DMS 273 treated with DMSO at 0.1 percent for 48 hours (cell line): Measurements from ENCODE around the gene GPR83.
"Not testable (repeated sequence)": the region's sequence is repeated elsewhere in the genome, so short reads cannot be mapped to it uniquely, and the experiment has no call there.

Experiments
- DNase-seq: peaks from one replicate; lab custom pipeline; 2025; lab: John Stamatoyannopoulos, UW

The GPR83 gene

GRCh38 chr11:94370576-94370975, 30.6 kb downstream of the GPR83 start:
- not testable (repeated sequence) for DNase-seq

GRCh38 chr11:94350850-94351563, 50.2 kb downstream of the GPR83 start:
- not testable (repeated sequence) for DNase-seq

GRCh38 chr11:94346311-94346710, 54.9 kb downstream of the GPR83 start:
- DNase-seq = not testable (repeated sequence)

GRCh38 chr11:94343495-94343894, 57.7 kb downstream of the GPR83 start:
- DNase-seq = no peak

GRCh38 chr11:94342250-94342649, 59.0 kb downstream of the GPR83 start:
- DNase-seq = no peak

- no peak for DNase-seq
These were observed 62.6 kb downstream of the GPR83 start for GRCh38 chr11:94338651-94339050.

- no peak for DNase-seq
These were observed 65.2 kb downstream of the GPR83 start for GRCh38 chr11:94336033-94336432.

- DNase-seq = no peak
These were observed 68.4 kb downstream of the GPR83 start for GRCh38 chr11:94332814-94333213.

GRCh38 chr11:94330789-94331188, 70.4 kb downstream of the GPR83 start:
- DNase-seq = no peak

- DNase-seq = no peak
These were observed 71.7 kb downstream of the GPR83 start for GRCh38 chr11:94329501-94329900.

GRCh38 chr11:94328587-94329080, 72.6 kb downstream of the GPR83 start:
- no peak for DNase-seq
